Upper lobe of left lung (tissue), 4 donors: ENCODE data around the gene GATAD2B.

Experiments
- POLR2A ChIP-seq, 4 donors: fragments of 450-650 bp; IDR thresholded peaks; one replicate each; pipeline ENCODE4 v1.5.1; 2016 to 2017; ENCODE audit warnings: antibody characterized with exemption in 4 of 4, mild to moderate bottlenecking in 2 of 4
- POLR2AphosphoS5 ChIP-seq, 2 donors: sonication (generic); formaldehyde crosslinking; IDR thresholded peaks; one replicate each; pipeline ENCODE4 v1.5.1; 2017; ENCODE audit warnings: antibody characterized with exemption in 2 of 2
- TF ChIP-seq, protein P1 (sequence below), 6 experiments: fragments of 450-650 bp in 4 of 6; fragments of 200-600 bp in 2 of 6; sonication (generic) in 2 of 6; IDR thresholded peaks; one replicate each; pipeline ENCODE4 v1.5.1; 2016 to 2019; ENCODE audit warnings: antibody characterized with exemption in 6 of 6

DNA sequence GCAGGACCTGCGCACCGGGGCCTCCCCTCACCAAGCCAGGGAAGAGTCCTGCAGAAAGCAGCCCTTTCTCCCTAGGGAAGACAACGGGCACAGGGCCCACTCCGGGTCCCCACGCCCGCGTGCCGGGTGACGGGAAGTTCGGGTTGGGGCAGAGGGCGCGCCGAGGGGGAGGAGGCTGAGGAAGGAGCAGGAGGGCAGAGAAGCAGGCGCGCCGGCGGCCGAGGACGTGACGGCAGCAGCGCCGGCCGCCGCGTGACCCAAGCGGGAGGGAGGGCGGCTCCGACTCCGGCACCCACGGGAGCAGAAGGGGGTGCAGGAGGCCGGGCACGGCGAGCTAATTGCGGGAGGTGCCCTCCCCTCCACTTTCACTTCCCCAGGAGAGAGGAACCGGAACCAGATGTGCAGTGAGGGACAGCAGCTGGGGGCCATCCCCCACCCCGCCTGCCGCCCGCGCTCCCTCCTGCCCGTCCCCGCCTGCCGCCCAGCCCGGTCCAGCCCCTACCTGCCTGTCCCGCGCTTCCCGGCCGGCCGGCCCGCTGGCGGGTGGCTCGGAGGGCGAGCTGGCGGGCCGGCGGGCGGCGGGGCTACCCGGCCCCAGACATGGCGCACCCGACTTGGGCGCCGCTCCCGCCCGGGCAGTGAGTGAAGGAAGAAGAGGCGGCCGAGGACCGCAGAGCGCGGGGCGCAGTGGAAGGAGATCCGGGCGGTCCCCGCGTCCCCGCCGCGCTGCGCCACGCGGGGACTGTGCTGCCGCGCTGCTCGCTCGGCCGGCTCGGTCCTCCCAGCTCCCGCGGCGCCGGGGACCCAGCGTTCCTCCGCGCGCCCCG is 23.2 kb upstream of the GATAD2B start:
- TF ChIP-seq, protein P1, sequence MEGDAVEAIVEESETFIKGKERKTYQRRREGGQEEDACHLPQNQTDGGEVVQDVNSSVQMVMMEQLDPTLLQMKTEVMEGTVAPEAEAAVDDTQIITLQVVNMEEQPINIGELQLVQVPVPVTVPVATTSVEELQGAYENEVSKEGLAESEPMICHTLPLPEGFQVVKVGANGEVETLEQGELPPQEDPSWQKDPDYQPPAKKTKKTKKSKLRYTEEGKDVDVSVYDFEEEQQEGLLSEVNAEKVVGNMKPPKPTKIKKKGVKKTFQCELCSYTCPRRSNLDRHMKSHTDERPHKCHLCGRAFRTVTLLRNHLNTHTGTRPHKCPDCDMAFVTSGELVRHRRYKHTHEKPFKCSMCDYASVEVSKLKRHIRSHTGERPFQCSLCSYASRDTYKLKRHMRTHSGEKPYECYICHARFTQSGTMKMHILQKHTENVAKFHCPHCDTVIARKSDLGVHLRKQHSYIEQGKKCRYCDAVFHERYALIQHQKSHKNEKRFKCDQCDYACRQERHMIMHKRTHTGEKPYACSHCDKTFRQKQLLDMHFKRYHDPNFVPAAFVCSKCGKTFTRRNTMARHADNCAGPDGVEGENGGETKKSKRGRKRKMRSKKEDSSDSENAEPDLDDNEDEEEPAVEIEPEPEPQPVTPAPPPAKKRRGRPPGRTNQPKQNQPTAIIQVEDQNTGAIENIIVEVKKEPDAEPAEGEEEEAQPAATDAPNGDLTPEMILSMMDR (IDR thresholded peaks at IDR 0.05), result no peak
- TF ChIP-seq POLR2AphosphoS5 (IDR thresholded peaks at IDR 0.05) (peak; percentile 88 to 89), POLR2A (IDR thresholded peaks at IDR 0.05) (peak in 3 of 4 donors; percentile 19 to 68 (median 55))
